GM12892 (cell line): ENCODE data around the gene MAP4.
A peak's percentile ranks its signal among the peaks of the same experiment; 100 is the strongest.

Experiments used
- POLR2A ChIP-seq: IDR thresholded peaks from 2 replicates; pipeline ENCODE4 v1.6.1; 2011; ENCODE audit warnings: low read depth, low read length, control low read depth
- POLR2AphosphoS5 ChIP-seq: IDR thresholded peaks from 2 replicates; pipeline ENCODE4 v1.6.1; 2011; ENCODE audit warnings: low read depth, low read length, control low read depth
- TAF1 ChIP-seq: IDR thresholded peaks from 2 replicates; pipeline ENCODE4 v1.6.1; 2011; ENCODE audit warnings: low read depth, mild to moderate bottlenecking, control low read depth, low read length, borderline replicate concordance

DNA sequence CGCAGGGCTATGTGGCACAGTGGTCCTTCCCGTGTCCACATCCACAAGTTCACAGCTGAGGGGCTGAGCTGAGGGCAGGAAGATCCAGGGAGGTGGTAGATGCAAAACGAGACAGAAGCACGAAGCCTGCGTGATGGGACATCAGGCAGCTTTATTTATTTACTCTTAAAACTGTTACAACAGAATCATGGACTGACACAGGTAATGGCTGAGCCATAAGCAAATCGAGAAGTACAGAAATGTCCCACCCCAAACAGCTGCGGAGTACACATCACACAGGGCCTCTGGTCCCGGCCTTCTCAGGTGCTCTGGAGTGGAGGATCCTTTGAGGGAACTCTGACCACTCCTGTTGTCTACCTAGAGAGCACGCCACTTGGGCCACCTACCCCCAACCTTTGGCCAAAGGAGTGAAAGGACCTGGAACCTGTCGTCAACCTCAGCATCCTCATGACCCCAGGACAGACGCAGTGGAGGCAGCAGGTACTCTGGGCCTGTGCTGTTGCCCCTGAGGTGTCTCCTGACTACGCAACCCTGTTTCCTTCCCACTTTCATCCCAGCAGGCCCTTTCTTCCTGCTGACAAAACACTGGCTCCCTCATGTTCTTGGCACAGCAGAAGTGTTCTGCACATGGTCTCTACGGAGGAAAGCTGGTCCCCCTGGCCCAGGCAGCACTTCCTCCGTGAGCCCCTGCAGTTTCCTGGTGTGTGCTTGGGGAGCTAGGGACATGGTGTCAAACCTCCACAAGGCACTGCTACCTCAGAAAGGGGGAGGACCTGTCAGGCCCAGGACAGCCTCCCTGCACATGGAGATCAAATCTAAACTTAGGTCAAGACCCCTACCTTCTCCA lies 165.4 kb downstream of the MAP4 start:
- TF ChIP-seq TAF1 (no peak), POLR2AphosphoS5 (peak; percentile 76; the same call in 1 of the 2 replicates), POLR2A (peak; percentile 38; the same call in 1 of the 2 replicates)
